ENCODE data around the gene TMSB4Y.

Gene TMSB4Y

DNA sequence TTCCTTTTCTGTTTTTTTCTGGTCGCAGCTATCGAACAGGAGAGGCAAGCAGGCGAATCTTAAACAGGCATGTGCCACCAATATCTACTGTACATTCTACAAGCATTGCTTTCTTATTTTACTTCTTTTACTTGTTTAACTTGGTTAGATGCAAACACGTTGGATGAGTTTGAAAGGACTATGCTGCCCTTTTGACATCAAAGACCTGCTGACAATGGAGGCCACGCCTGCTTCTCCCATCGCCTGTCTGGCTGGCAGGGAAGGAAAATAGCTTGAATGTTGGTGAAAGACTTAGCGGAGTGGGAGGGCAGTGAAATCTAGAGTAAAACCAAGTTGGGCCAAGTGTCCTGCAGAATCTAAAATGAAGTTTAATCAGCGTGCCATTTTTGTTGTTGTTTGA, 1.5 kb downstream of the TMSB4Y start:
- Histone ChIP-seq H3K4me1 (ENCODE audit: control insufficient read depth in 1 of 2, insufficient read depth in 1 of 2, low read depth in 1 of 2, low read length in 1 of 2) (no peaks in the 10 kb centered on the region), H3K36me3 (no peaks in the 10 kb centered on the region), H3K27me3 (no peaks in the 10 kb centered on the region), H3K9me3 (no peaks in the 10 kb centered on the region), H3K4me3 (ENCODE audit: low read depth in 1 of 2, low read length in 1 of 2) (no peak overlapping the region), H3K27ac (no peak overlapping the region)
- TF ChIP-seq, protein P1, sequence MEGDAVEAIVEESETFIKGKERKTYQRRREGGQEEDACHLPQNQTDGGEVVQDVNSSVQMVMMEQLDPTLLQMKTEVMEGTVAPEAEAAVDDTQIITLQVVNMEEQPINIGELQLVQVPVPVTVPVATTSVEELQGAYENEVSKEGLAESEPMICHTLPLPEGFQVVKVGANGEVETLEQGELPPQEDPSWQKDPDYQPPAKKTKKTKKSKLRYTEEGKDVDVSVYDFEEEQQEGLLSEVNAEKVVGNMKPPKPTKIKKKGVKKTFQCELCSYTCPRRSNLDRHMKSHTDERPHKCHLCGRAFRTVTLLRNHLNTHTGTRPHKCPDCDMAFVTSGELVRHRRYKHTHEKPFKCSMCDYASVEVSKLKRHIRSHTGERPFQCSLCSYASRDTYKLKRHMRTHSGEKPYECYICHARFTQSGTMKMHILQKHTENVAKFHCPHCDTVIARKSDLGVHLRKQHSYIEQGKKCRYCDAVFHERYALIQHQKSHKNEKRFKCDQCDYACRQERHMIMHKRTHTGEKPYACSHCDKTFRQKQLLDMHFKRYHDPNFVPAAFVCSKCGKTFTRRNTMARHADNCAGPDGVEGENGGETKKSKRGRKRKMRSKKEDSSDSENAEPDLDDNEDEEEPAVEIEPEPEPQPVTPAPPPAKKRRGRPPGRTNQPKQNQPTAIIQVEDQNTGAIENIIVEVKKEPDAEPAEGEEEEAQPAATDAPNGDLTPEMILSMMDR (IDR thresholded peaks at IDR 0.05), result no peak

DNA sequence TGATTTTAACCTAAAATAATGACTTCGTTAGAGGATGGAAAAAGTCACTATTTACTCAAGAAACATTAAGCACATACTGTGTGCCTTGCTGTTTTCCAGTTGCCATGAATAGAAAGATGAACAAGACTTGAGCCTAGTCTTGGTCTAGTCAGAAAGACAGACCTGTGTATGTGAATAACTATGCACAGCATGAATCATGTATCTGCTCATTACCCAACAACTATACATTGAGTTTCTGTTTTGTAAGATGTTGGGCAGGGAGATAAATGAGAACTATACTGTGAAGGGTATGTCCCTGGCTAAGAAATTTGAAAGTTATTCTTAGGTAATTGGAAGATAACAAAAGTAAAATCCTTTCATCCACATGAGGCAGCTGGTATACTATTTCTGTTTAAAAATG, 4.3 kb downstream of the TMSB4Y start:
- Histone ChIP-seq H3K36me3 (no peaks in the 10 kb centered on the region), H3K4me3 (ENCODE audit: low read depth in 1 of 2, low read length in 1 of 2) (no peak overlapping the region), H3K27me3 (no peaks in the 10 kb centered on the region), H3K4me1 (ENCODE audit: control insufficient read depth in 1 of 2, insufficient read depth in 1 of 2, low read depth in 1 of 2, low read length in 1 of 2) (no peaks in the 10 kb centered on the region), H3K9me3 (no peaks in the 10 kb centered on the region), H3K27ac (no peak overlapping the region)
- TF ChIP-seq, protein P1 (IDR thresholded peaks at IDR 0.05), result no peak

DNA sequence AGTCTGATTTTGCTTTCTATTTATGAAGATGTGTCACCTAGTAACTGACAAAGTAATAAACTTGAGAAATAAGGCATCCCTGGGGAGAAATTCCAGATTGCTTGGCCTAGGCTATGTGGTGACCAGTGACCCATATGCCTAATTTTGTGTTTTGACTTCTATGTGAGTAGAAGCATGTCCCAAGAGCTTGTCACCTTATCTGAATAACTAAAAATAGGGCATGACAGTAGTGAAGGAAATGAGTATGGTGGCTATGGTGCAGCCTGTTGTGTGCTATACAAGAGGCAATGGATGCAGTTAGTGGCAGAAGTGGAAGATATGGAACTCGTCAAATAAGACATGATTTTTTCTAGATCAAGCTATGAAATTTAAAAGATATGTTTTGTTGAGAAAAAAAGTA, 15.3 kb downstream of the TMSB4Y start:
- Histone ChIP-seq H3K4me1 (ENCODE audit: control insufficient read depth in 1 of 2, insufficient read depth in 1 of 2, low read depth in 1 of 2, low read length in 1 of 2) (no peaks in the 10 kb centered on the region), H3K9me3 (no peaks in the 10 kb centered on the region), H3K27ac (no peak overlapping the region), H3K4me3 (ENCODE audit: low read depth in 1 of 2, low read length in 1 of 2) (no peak overlapping the region), H3K27me3 (no peaks in the 10 kb centered on the region), H3K36me3 (no peaks in the 10 kb centered on the region)
- TF ChIP-seq, protein P1 (IDR thresholded peaks at IDR 0.05), result no peak

DNA sequence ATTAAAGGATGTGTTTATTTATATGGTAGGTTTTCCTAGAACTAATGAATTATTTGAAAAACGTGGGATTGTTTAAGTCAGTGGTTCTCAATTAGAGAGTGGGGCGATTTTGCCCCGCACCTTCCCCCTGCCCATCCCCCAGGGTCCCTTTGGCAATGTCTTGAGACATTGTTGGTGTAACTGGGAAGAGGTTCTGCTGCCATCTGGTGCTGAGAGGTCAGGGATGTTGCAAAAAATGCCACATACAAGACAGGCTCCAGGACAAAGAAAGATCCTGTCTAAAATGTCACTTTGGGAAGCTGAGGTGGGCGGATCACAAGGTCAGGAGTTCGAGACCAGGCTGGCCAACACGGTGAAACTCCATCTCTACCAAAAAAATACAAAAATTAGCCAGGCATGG, 25.8 kb downstream of the TMSB4Y start:
- TF ChIP-seq, protein P1 (IDR thresholded peaks at IDR 0.05), result no peak
- H3K27me3 ChIP-seq, result no peaks in the 10 kb centered on the region
- H3K9me3 ChIP-seq, result no peaks in the 10 kb centered on the region
- no peak overlapping the region for H3K27ac ChIP-seq
- H3K4me1 ChIP-seq (ENCODE audit: control insufficient read depth in 1 of 2, insufficient read depth in 1 of 2, low read depth in 1 of 2, low read length in 1 of 2), result no peaks in the 10 kb centered on the region
- no peaks in the 10 kb centered on the region for H3K36me3 ChIP-seq
- no peak overlapping the region for H3K4me3 ChIP-seq (ENCODE audit: low read depth in 1 of 2, low read length in 1 of 2)

DNA sequence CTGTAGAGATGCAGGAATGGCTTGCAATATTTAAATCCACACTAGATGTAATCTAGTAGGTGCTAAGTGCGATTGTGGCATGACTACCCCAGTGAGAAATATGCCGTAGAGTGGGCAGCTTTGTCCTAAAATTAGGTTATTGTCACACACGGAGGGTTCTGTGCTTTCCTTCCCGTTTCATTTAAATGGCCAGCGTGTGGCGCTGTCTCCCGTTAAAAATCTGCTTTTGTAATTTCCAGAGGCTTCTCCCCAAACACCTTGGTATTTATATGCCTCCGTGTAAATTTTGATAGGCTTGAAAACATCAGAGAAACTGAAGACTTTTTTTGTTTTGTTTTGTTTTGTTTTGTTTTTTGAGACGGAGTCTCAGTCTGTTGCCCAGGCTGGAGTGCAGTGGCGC, 34.9 kb downstream of the TMSB4Y start:
- H3K4me3 ChIP-seq (ENCODE audit: low read depth in 1 of 2, low read length in 1 of 2), result no peak overlapping the region
- TF ChIP-seq, protein P1 (IDR thresholded peaks at IDR 0.05), result peak; percentile 38
- H3K9me3 ChIP-seq, result no peaks in the 10 kb centered on the region
- H3K4me1 ChIP-seq (ENCODE audit: control insufficient read depth in 1 of 2, insufficient read depth in 1 of 2, low read depth in 1 of 2, low read length in 1 of 2), result no peaks in the 10 kb centered on the region
- no peaks in the 10 kb centered on the region for H3K27me3 ChIP-seq
- no peaks in the 10 kb centered on the region for H3K36me3 ChIP-seq
- H3K27ac ChIP-seq, result no peak overlapping the region

Data from neutrophil (primary cell).